OCI-LY1 (cell line): ENCODE results near the gene AQP1.

Source experiments
- CTCF ChIP-seq: fragments of 200-600 bp; sonication (generic), shearing (Covaris generic); IDR thresholded peaks from 2 replicates; pipeline ENCODE4 v1.5.1; 2017; ENCODE audit warnings: mild to moderate bottlenecking, antibody characterized with exemption, low read length, moderate library complexity, mixed read lengths
- EZH2 ChIP-seq: fragments of 200-600 bp; sonication (generic), shearing (Covaris generic); IDR thresholded peaks from 2 replicates; pipeline ENCODE4 v1.8.0; 2017; ENCODE audit warnings: borderline replicate concordance, mixed run types, mild to moderate bottlenecking, antibody characterized with exemption, low read length, moderate library complexity, mixed read lengths

DNA sequence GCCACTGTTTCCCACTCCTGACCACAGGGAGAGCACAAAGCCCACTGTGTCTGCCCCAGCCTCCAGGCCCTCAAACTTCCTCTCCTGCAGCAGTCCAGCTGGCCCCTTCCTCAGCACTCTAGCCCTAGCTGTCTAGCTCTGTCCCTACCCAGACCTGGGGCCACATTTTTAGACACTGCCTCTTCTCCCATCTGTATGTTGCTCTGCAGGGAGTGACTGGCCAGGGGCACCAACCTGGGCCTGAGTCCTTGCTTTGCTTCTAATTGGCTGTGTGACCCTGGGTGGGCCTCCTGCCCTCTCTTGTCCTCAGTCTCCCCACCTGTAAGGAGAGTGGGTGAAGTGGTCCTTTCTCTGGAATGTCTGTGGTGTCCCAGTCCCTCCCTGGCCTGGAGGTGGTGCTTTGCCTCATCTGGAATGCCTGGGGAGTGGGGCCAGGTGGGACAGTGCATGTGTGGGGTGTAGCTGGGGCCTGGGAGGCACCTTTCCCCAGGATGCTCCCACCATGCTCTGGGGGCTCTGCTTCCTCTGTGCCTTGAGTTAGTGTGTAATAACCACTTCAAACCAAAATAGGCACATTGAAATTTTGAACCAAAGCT is 25.1 kb downstream of the AQP1 start:
- TF ChIP-seq CTCF (no peak), EZH2 (no peak)
